GM19328 (cell line): ENCODE data around the gene TRPC4AP.

ENCODE experiments used
- ATAC-seq: cut with Tn5 transposase; IDR thresholded peaks from one replicate; pipeline ENCODE4 v1.9.1; 2021; ENCODE audit warnings: mild to moderate bottlenecking, moderate library complexity; ENCODE audit not compliant: unreplicated experiment

Gene TRPC4AP

DNA sequence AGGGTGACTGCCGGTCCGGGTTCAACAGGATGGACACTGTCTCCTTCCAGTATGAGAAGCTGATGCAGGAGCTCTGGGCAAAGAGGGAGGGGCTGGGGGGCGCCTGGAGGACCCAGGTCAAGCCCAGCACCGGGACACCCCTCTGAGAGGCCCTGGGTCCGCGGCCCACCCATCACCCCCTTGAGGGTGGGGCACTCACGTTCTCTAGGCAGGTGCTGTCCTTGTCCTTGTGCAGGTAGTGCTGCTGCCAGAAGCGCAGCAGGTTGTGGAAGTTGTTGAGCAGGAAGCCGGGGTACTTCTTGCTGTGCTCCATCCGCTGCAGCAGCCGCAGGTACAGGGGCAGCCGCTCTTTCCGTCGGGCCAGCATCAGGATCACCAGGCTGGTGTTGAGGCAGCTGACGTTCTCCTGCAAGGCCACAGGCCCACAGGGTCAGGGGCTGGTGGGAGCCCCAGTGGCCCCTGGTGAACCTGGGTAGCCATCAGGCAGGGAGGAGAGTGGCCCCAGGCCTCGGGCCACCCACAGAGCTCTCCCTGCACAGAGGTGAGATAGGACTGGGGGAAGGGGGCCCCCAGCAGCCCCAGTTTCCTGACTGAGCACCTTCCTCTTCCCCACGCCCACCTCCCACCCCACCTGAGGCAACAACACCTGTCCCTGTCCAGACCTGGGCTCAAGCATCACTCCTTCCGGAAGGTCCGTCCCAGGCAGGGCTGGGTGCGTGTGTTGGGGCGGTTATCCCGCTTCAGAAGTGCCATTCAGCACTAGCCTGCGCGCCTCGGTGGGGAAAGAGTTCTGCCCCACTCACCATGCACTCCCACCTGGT lies 89.2 kb downstream of the TRPC4AP start:
- no peak for ATAC-seq

DNA sequence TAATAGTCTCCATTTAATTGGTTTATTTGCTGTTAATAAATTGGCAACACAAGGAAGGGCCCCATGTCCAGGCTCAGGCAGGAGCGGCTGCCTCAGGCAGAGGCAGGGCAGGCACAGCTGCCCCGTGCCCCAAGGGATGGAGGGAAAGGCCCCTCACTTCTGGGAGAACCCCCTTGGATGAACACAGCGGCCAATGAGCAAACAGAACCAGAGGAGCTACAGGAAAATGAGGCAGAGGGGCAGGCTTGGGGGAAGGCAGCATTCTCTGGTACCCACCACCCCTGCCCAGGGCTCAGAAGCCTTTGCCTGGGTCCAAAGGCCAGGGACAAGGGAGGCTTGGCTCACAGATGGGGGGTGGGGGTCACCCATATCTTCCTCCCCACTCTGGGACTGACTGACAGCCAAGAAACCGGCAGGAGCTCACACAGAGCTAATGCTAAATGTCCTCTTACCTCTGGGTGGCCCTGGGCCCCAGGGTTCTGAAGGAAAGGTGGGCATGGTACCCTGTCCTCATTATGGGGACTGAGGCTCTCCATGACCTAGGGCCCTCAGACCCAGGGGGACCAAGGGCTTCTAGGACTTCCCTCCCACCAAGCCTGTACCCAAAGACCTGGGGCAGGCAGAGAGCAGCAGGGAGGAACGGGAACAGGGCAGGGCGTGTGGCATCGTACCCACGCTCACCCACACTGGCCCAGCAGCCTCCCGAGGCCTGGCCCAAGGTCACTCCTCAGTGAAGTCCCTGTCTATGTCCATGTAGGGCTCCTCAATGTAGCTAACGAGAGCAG lies 90.0 kb downstream of the TRPC4AP start:
- no peak for ATAC-seq

DNA sequence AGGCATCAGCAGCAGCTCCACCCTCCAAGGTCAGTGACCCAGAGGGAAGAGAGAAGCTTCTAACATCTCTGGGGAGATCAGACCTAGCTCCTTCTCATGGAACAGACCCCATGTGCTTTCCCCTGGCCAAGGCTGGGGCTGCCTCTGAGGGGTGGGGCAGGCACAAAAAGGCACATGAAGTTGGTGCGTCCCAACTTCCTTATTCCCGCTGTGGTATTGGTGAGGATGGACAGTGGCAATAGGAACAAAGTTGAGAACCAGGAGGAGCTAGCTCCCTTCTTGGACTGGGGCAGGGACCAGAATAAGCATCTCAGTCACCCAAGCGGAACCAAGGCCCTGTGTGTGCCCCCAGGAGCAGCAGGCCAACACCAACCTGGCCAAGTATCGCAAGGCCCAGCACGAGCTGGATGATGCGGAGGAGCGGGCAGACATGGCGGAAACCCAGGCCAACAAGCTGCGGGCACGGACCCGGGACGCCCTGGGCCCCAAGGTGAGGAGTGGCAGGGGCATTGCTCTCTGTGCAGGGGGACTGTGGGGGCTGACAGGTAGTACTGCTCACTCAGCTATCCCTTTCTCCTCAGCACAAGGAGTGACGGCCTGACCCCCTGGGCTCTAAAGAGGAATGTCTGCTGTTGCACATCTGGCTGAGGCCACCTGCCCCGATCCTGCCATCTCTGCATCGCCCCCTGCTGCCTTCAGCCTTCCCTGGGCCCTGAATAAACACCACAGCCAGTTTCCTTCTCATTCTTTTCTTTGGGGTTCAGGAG lies 90.8 kb downstream of the TRPC4AP start:
- no peak for ATAC-seq

DNA sequence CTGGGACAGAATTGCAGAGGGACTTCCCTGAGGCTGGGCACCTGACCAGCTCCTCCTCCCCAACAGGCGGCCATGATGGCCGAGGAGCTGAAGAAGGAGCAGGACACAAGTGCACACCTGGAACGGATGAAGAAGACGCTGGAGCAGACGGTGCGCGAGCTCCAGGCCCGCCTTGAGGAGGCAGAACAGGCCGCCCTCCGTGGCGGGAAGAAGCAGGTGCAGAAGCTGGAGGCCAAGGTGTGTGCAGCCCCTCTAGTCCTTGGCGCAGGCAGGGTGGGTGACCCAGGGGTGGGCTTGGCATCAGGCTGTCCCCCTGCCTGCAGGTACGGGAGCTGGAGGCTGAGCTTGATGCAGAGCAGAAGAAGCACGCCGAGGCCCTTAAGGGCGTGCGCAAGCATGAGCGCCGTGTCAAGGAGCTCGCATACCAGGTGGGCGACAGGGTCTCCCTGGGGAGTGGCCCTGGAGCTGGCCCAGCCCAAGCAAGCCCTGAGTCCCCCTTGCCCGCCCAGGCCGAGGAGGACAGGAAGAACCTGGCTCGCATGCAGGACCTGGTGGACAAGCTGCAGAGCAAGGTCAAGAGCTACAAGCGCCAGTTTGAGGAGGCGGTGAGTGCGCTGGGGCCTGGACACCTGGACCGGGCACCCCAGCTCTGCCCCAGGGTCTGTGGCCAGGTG lies 91.5 kb downstream of the TRPC4AP start:
- ATAC-seq, result no peak

- ATAC-seq, result no peak
These were observed 92.2 kb downstream of the TRPC4AP start for GRCh38 chr20:35000311-35000921.

DNA sequence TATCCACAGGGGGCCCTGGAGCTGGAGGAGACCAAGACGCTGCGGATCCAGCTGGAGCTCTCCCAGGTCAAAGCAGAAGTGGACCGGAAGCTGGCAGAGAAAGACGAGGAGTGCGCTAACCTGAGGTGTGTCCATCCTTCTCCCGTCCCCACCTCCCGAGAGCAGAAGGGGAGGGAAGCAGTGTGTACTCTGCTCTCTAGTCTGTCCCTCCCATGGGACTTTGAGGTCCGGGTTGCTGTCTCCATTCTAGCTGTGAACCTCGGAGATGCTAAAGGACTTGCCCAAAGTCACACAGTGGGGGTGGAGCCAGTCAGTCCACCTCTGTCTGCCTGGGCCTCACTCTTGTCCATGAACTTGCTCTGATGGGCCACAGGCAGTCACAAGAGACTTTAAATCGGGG lies 92.8 kb downstream of the TRPC4AP start:
- ATAC-seq, result no peak

GRCh38 chr20:34999021-34999451 lies 93.6 kb downstream of the TRPC4AP start:
- ATAC-seq, result no peak

DNA sequence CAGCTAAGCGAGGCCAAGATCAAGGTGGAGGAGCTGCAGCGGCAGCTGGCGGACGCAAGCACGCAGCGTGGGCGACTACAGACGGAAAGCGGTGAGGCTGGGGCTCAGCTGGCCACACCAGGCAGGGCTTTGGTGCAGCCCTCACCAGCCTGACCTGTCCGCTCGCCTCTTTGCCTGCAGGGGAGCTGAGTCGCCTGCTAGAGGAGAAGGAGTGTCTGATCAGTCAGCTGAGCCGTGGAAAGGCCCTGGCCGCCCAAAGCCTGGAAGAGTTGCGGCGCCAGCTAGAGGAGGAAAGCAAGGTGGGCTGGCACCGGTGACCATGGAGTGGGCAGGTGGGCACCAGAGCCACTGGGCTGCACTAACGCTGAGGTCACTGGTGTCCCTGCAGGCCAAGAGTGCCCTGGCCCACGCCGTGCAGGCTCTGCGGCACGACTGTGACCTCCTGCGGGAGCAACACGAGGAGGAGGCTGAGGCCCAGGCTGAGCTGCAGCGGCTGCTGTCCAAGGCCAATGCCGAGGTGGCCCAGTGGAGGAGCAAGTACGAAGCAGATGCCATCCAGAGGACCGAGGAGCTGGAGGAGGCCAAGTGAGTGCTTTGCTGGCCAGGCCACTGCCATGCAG lies 94.2 kb downstream of the TRPC4AP start:
- ATAC-seq, result no peak

GRCh38 chr20:34997774-34998173 lies 94.8 kb downstream of the TRPC4AP start:
- ATAC-seq, result no peak

GRCh38 chr20:34997131-34997561 lies 95.5 kb downstream of the TRPC4AP start:
- ATAC-seq, result no peak

GRCh38 chr20:34996243-34997028 lies 96.2 kb downstream of the TRPC4AP start:
- no peak for ATAC-seq

DNA sequence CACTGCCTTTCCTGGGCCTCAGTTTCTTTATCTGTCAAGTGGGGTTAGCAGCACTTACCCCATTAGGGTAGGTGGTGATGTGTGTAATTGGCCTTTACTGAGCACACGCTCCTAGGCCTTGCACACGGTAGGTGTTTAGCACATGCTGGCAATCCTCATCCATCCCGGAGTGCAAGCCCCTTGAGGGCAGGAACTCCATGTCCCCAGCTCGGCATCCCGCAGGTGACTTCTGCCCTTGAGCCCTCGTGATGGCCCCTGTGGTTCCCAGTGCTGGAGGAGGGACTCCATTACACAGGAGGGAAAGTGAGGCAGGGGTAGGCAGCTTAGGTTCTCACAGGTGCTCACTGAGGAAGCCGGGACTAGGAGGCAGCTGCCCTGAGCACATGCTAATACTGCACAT lies 96.9 kb downstream of the TRPC4AP start:
- ATAC-seq, result no peak

DNA sequence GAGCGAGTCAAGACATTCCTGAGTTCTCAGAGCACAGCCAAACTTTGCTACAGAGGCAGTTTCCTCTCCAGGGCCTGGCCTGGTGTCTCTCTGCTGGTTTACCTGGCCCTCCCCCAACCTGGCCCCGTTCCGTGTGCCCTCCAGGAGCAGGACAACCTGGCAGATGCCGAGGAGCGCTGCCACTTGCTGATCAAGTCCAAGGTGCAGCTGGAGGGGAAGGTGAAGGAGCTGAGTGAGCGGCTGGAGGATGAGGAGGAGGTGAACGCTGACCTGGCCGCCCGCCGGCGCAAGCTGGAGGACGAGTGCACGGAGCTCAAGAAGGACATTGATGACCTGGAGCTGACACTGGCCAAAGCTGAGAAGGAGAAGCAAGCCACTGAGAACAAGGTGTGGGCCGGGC lies 97.4 kb downstream of the TRPC4AP start:
- no peak for ATAC-seq

- ATAC-seq, result no peak
These were observed 98.0 kb downstream of the TRPC4AP start for GRCh38 chr20:34994509-34995131.

GRCh38 chr20:34993941-34994508 lies 98.6 kb downstream of the TRPC4AP start:
- no peak for ATAC-seq

DNA sequence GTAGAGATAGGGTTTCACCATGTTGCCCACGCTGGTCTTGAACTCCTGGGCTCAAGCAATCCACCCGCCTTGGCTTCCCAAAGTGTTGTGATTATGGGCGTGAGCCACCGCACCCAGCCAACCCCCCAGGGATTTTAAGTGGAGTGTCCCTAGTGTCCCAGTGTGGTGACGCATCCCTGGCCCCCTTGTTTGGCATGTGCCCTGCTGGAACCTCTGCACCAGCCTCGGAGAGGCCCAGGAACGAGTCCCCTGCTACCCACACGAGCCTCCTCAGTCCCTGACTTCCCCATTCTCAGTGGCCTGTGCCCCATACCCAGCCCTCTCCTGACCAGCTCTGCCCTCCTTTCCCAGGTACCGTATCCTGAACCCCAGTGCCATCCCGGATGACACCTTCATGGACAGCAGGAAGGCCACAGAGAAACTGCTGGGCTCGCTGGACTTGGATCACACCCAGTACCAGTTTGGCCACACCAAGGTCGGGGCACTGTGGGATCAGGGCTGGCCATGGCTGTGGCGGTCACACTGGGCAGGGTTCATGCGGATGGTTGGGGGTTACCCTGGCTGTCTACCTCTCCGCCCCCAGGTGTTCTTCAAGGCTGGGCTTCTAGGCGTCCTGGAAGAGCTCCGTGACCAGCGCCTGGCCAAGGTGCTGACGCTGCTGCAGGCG lies 99.7 kb downstream of the TRPC4AP start:
- no peak for ATAC-seq

DNA sequence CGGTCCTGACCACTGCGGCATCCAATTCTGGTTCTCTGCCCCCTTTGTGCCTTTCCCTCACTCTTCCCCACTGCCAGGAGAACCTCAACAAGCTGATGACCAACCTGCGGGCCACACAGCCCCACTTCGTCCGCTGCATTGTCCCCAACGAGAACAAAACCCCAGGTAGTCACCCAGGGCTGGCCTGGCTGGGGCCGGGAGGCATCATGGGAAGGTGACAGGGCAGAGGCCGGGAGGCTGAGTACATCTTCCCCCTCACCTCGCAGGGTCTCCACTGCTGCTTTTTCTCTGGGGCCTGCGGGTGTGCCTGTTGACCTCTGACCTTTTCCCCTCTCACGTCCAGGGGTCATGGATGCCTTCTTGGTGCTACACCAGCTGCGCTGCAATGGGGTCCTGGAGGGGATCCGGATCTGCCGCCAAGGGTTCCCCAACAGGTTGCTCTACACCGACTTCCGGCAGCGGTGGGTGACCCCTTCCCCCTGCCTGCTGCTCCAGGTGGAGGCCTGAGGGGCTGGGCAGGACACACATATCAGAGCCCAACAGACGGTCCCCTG lies 101.9 kb downstream of the TRPC4AP start:
- no peak for ATAC-seq

GRCh38 chr20:34990231-34990630 lies 102.4 kb downstream of the TRPC4AP start:
- no peak for ATAC-seq
